Measurements from ENCODE around the gene SLC35G1.

SLC35G1 gene

GRCh38 chr10:93876381-93876780 lies 17.4 kb upstream of the SLC35G1 start:
- no peak for DNase-seq (ENCODE audit: low spot score)

- DNase-seq (ENCODE audit: low spot score): no peak
Measured at GRCh38 chr10:93879273-93879672, 14.5 kb upstream of the SLC35G1 start.

DNA sequence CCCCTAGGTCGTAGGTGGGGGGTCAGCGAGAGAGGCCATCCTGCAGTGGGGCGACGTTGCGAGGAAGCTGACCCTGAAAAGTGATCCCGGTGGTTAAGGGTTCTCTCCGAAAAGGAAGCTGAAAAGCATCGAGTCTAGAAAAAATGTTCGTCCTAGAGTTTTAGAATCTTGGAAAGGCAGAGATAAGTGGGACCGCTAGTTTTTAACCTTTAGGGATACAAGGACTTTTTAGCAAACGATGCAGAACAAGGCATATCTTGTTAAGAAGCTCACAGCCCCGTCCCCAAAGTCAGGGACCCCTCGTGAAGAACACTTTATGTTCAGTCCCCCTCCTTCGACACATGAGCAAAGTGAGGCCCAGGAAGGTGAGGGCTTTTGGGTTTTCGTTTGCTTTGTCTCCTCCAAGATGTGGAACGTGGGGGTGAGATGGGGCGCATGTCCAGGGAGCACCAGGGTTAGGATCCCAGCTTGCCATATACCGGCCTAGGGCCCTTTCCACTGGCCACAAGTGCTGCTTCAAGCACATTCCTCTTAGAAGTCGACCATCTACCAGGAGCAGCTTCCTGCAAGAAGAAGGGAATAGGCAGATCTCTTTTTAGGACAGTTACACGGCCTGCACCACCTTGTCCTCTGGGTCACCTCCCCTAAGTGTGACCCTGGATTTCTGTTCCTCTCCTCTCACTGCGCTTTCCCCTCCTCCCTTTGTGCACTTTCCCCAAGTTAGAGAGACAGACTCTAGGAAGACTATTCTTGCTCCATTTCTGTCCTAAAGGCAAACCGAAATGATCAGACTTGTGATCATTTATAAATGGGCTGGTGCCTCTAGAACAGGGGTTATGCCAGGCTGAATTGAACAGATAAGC lies 969 bp downstream of the SLC35G1 start:
- DNase-seq (ENCODE audit: low spot score): no peak

- DNase-seq (ENCODE audit: low spot score): no peak
Measured at GRCh38 chr10:93897070-93897780, 3.4 kb downstream of the SLC35G1 start.

- DNase-seq (ENCODE audit: low spot score): no peak
Measured at GRCh38 chr10:93899109-93899508, 5.3 kb downstream of the SLC35G1 start.

GRCh38 chr10:93903051-93903450 lies 9.3 kb downstream of the SLC35G1 start:
- no peak for DNase-seq (ENCODE audit: low spot score)

DNA sequence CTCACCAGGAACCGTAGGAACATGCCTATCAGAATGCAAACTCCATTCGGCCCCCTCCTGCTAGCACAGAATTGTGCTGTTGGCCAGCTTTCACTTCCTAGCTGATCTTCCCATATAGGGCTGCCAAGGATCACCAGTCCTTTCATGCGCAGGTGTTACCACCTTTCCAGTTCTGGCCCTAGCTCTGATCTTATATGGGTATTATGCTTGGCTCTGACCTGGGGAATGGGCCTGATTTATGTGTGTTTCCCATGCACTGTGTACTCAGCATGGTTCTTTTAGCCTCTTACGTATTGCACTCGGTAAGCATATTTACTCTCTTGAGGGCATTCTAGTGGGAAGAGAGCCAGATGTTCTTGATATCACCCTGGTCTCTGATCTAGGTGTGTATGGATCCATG lies 11.1 kb downstream of the SLC35G1 start:
- DNase-seq (ENCODE audit: low spot score): no peak

DNA sequence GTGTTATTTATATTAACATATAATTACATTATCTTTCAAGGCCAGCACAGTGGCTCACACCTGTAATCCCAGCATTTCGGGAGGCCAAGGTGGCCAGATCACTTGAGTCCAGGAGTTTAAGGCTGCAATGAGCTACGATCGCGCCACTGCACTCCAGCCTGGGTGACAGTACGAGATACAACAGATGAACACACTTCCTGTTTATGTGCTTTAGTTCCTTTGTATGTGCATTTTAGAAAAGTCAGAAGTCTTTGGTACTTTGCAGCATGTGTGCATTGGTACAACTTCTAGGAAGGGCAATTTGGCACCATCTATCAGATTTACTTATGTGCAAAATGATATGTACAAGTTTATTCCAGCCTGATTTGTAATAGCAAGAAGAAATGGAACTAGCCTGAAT lies 13.3 kb downstream of the SLC35G1 start:
- no peak for DNase-seq (ENCODE audit: low spot score)

- no peak for DNase-seq (ENCODE audit: low spot score)
Measured at GRCh38 chr10:93911866-93912265, 18.1 kb downstream of the SLC35G1 start.

GRCh38 chr10:93912444-93912843 lies 18.7 kb downstream of the SLC35G1 start:
- no peak for DNase-seq (ENCODE audit: low spot score)

DNA sequence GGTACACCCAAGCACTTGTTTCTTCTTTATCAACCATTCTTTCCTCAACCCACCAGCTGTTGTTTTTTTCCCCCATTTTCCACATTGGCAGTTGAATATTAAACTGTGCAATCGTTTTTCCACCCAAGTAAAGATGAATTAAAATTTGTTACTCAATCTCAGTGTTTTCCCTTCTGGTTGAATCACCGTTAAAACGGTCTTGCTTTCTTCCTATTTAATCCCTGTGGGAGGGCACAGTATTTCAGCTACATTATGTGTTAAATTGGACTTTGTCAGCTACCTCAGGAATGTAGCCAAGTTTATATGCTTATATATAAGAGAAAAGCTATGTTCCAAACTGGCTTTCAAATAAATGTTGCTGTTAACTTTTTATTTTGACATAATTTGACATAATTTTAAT lies 19.9 kb downstream of the SLC35G1 start:
- no peak for DNase-seq (ENCODE audit: low spot score)

DNA sequence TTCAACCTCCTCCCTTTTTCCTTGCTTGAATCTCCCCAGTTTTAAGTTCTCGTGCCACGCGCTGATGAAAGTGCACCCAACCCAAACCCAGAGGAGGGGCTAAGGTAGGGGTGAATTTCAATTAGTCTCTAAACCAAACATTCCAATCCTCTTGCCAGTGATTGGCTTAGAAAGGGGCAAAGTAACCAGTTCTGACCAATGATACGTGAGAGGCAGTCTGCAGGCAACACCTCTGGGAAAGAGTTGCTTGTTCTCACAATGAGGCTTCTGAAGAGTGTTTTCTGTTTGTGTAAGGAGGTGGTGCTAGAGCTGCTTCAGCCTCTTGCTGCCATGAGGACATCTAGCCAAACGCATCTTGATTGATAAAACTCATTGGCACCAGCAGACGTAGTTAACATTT lies 21.8 kb downstream of the SLC35G1 start:
- DNase-seq (ENCODE audit: low spot score): no peak

GRCh38 chr10:93916257-93917063 lies 22.7 kb downstream of the SLC35G1 start:
- no peak for DNase-seq (ENCODE audit: low spot score)

GRCh38 chr10:93917064-93917391 lies 23.2 kb downstream of the SLC35G1 start:
- no peak for DNase-seq (ENCODE audit: low spot score)

DNA sequence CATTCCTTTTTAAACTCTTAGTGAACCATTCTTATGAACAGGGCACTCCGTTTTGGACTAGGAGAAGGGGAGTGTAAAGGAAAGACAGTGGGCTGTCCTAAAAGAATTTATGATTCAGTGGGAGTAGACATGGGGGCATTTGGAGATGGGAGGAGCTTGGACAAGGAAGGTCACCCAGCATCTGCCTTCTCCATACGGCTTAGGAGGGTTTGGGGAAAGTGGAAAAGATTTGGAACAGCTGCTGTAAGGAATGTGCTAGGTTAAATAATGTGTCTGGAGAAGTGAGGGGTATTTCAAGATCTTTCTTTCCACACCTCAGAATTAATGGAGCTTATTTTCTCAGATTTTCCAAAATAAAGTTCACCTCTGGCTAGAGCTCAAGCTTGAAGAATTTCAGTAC lies 24.0 kb downstream of the SLC35G1 start:
- DNase-seq (ENCODE audit: low spot score): no peak

DNA sequence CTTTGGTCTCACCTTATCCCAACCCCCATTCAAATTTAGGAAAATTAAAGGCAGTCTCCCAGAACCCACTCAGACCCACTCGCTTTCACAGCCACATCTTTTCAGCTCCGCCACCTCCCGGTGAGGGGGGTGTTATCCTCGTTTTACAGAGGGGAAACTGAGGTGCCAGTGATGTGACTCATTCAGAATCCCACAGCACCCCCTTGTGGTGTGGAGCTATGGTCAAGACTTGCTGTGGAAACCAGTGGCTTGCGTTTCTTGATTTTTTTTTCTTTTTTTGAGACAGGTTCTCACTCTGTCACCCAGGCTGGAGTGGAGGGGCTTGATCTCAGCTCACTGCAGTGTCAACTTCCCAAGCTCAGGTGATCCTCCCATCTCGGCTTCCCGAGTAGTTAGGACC lies 27.6 kb downstream of the SLC35G1 start:
- peak; percentile 15 for DNase-seq (ENCODE audit: low spot score)

- no peak for DNase-seq (ENCODE audit: low spot score)
Measured at GRCh38 chr10:93926613-93927012, 32.8 kb downstream of the SLC35G1 start.

GRCh38 chr10:93938140-93938539 lies 44.4 kb downstream of the SLC35G1 start:
- DNase-seq (ENCODE audit: low spot score): no peak

- no peak for DNase-seq (ENCODE audit: low spot score)
Measured at GRCh38 chr10:93940881-93941280, 47.1 kb downstream of the SLC35G1 start.

- DNase-seq (ENCODE audit: low spot score): no peak
Measured at GRCh38 chr10:93941606-93942005, 47.8 kb downstream of the SLC35G1 start.

- no peak for DNase-seq (ENCODE audit: low spot score)
Measured at GRCh38 chr10:93945819-93946218, 52.0 kb downstream of the SLC35G1 start.

DNA sequence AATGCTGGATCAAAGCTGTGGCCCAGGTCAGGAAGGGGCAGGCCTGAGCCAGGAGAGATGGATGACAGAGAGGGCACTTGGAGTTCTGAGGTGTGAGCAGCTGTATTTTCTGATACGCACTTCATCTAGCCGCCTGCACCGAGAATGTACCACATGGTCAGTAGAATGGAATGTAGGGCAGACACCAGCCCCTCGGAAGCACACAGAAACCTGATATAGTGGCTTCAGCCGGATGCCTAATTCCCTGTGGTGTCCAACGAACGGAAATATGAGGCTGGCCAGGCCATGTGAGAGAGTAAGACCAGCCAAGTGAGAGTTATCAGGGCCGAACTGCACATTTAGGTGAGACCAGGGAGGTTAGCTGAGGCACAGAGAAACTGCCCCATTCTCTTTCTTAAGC lies 53.3 kb downstream of the SLC35G1 start:
- no peak for DNase-seq (ENCODE audit: low spot score)

- DNase-seq (ENCODE audit: low spot score): no peak
Measured at GRCh38 chr10:93947524-93947923, 53.7 kb downstream of the SLC35G1 start.

All from CD4-positive, alpha-beta T cell treated with Interleukin-2 at 100 ng/mL for 4 hours (primary cell).